Measurements from ENCODE around the gene SLFN12L. TPM values are rescaled to one million over a fixed set of nuclear protein-coding genes. Genes with fewer than 3 reads are reported as not detected.

The SLFN12L gene
- total and polyA plus RNA-seq, 9 of the 15 experiments (the other 6 are each of a cell fraction or from before 2014, with no cell fraction given) = 0.04 to 0.31 (median 0.08) TPM; not detected in 3

- TF ChIP-seq CHD7 (IDR thresholded peaks at IDR 0.05; ENCODE audit: low read depth, low read length) (no peak), ZNF41 (CRISPR knock-in tag; conservative IDR thresholded peaks at IDR 0.05) (no peak), ZNF347 (CRISPR knock-in tag; IDR thresholded peaks at IDR 0.05; ENCODE audit: low read depth) (no peak), ZNF717 (CRISPR knock-in tag; IDR thresholded peaks at IDR 0.05) (no peak), RBFOX2 (IDR thresholded peaks at IDR 0.05; ENCODE audit: low read depth, low read length) (0 out of 2 replicates have a peak, but pooled peaks have one; percentile 16), ZNF707 (CRISPR knock-in tag; conservative IDR thresholded peaks at IDR 0.05) (no peak), HEY1 (CRISPR knock-in tag; IDR thresholded peaks at IDR 0.05; ENCODE audit: borderline replicate concordance) (no peak), EP300 (IDR thresholded peaks at IDR 0.05; ENCODE audit: low read length) (no peak), GABPB2 (CRISPR knock-in tag; conservative IDR thresholded peaks at IDR 0.05) (no peak), HDAC3 (IDR thresholded peaks at IDR 0.05; ENCODE audit: borderline replicate concordance, partially characterized antibody) (no peak), TEAD4 (IDR thresholded peaks at IDR 0.05; ENCODE audit: low read length) (peak; percentile 41; the same call in 1 of the 2 replicates), TEAD4 (CRISPR knock-in tag; IDR thresholded peaks at IDR 0.05; ENCODE audit: borderline replicate concordance) (no peak), TCF3 (CRISPR knock-in tag; IDR thresholded peaks at IDR 0.05) (peak; percentile 45), HINFP (tag; conservative IDR thresholded peaks at IDR 0.05; ENCODE audit: low read depth) (no peak), BHLHE40 (IDR thresholded peaks at IDR 0.05; ENCODE audit: low read length) (0 out of 2 replicates have a peak, but pooled peaks have one; percentile 5), GABPB1 (CRISPR knock-in tag; IDR thresholded peaks at IDR 0.05) (no peak)
These were observed 22.2 kb upstream of the SLFN12L start (continued) for GRCh38 chr17:35559495-35560210.

Data from K562 (cell line).